Measurements from ENCODE around the gene ABTB2.

The ABTB2 gene

DNA sequence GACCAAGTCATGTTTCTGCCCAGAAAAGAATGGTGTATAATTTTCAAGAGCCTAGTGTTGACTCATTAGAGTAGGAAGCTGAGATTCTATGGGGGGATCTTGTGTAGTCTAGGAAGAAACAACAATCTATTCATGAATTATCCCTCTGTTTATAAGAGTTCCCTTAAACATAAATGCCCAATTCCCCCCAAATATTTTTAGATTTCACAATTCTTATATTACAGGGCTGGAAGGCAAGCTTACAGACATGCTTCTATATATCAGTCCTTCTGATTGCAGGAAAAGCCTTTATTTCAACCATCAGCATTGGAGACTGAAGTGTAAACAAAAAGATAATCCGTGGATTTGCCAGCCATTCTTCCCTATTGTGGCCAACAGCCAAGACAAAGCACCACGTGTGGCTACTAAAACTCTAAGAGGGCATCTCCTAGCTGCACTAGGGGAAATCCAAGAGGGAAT is 181.0 kb downstream of the ABTB2 start:
- TF ChIP-seq, protein P1, sequence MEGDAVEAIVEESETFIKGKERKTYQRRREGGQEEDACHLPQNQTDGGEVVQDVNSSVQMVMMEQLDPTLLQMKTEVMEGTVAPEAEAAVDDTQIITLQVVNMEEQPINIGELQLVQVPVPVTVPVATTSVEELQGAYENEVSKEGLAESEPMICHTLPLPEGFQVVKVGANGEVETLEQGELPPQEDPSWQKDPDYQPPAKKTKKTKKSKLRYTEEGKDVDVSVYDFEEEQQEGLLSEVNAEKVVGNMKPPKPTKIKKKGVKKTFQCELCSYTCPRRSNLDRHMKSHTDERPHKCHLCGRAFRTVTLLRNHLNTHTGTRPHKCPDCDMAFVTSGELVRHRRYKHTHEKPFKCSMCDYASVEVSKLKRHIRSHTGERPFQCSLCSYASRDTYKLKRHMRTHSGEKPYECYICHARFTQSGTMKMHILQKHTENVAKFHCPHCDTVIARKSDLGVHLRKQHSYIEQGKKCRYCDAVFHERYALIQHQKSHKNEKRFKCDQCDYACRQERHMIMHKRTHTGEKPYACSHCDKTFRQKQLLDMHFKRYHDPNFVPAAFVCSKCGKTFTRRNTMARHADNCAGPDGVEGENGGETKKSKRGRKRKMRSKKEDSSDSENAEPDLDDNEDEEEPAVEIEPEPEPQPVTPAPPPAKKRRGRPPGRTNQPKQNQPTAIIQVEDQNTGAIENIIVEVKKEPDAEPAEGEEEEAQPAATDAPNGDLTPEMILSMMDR (IDR thresholded peaks at IDR 0.05; ENCODE audit: low read depth, low read length), result no peak
- no peak for DNase-seq (ENCODE audit: extremely low read depth, low read depth)

DNA sequence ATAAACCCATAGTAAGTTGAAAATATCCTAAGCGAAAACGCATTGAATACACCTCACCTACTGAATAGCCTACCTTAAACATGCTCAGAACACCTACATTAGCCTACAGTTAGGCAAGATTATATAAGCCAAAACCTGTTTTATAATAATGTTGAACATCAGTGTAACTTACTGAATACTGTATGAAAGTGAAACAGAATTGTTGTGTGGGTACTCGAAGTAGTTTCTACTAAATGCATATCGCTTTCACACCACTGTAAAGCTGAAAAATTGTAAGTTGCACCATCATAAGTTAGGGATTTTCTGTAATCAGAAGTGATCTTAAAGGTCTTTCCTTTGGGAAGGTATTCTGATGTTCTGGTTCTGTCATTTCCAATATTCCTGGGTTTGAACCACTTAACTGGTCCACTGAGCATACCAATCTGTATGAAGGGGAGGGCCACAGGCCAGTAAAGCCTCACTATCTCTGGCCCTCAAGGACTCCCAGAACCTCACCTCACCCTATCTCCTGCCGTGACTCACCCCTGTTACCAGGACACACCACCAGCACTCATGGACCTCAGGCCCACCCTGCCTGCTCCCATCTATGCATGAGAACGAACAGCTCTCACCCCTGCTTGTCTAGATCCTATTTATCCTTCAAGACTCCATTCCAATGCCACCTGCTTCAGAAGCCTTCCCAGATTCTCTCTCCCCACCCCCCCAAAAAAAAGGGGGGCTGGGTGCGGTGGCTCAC is 182.4 kb downstream of the ABTB2 start:
- TF ChIP-seq, protein P1 (IDR thresholded peaks at IDR 0.05; ENCODE audit: low read depth, low read length), result no peak
- no peak for DNase-seq (ENCODE audit: extremely low read depth, low read depth)

DNA sequence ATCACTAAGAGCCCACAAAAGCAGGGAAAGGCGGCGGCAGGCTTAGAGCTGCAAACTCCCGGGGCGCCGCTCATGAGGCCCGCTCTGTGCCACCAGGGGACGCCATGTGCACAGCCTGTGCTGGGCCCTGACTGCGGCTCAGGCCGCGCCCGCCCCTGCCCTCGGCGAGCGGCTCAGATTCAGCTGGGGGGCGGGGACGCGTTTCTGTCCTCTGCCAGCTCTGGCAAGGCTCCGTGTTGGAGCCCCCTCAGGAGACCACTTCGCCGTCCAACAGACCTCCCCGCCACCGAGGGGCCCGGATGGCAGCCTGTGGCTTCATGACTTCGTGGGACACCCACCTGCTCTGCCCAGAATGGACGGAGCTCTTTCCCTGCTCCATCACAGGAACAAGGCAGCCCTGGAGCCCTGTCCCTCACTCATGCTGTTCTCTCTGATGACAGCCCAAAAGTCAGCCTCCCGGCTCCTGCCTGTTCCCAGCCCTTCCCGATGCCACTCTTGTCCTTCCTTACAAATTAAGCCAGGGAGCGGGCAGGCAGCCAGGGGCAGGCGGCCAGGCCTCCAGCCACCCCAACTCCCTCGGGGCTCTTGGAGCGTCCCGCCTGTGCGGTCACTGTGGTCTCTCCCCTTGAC is 183.3 kb downstream of the ABTB2 start:
- DNase-seq (ENCODE audit: extremely low read depth, low read depth), result no peak

DNA sequence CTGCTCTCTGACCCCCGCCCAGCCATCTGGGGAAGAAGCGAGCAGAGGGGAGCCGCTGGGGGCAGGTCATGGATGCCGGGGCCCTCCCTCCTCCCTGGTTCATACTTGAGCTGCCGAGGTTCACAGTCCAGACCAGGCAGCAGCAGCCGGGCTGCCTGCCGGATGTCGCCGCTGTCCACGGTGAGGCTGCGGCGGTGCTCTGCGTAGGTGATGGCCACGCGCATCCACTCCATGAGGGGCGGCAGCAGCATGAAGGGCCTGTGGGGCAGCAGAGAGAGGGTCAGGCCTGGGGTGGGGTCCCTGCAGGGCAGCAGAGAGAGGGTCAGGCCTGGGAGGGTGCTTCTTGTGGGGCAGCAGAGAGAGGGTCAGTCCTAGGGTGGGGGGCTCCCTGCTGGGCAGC is 184.8 kb downstream of the ABTB2 start:
- TF ChIP-seq, protein P1 (IDR thresholded peaks at IDR 0.05; ENCODE audit: low read depth, low read length), result no peak

More for the DNA sequence above, 183.3 kb downstream of the ABTB2 start:
- TF ChIP-seq, protein P1 (IDR thresholded peaks at IDR 0.05; ENCODE audit: low read depth, low read length), result peak; percentile 95

DNA sequence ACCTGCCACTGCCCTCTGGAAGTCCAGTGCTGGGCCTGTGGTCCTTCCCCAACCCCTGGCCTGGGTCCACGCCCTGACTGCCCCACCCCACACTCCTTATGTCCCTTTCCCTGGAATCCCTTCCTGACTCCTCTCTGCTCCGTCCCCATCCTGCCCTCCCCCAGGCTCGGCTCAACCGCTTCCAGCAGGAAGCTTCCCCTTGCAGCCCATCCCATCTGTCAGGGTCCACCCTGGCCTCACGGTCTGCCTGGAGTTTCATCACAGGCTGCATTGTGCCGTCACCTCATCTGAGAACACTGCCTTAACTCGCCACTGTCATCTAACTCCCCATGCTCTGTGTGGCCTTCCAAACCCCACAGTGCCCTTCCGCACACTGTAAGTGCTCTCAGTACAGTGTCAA is 188.1 kb downstream of the ABTB2 start:
- DNase-seq (ENCODE audit: extremely low read depth, low read depth), result no peak
- TF ChIP-seq, protein P1 (IDR thresholded peaks at IDR 0.05; ENCODE audit: low read depth, low read length), result no peak

More for the DNA sequence above, 184.8 kb downstream of the ABTB2 start:
- DNase-seq (ENCODE audit: extremely low read depth, low read depth), result no peak

DNA sequence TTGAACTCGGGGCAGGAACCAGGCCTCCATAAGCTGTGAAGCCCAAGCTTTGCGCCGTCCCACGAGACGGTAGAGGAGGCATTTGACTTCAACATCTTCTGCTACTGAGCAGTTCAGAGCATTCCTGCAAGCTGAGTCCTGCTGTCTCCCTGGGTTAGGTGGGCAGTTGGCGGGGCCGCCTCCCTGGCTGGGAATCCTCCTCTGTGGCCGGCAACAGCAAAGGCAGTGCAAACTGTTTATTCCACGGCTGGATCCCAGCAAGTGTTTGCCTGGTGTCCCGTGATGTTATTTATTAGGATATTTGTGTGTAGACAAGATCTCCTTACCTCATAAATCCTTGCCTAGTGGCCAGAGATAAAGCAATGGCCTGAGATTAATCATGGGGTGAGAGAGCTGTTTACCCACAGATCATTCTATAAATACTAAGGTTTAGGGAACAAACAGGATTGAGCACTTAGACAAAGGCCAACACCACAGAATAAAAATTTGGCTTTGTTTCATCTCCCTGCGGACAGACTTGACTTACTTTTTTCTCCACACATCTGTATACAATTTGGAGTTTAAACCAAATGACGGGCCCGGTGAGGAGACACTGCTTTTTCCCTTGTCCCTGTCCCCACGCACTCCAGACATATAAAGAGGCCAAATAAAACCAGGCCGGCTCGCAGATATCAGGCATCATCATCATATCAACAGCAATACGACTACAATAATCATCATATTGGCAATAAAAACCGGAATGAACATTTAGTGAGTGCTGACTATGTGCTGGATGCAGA is 189.0 kb downstream of the ABTB2 start:
- TF ChIP-seq, protein P1 (IDR thresholded peaks at IDR 0.05; ENCODE audit: low read depth, low read length), result no peak

More for the DNA sequence above, 189.0 kb downstream of the ABTB2 start:
- no peak for DNase-seq (ENCODE audit: extremely low read depth, low read depth)

Measured in AG09319 (cell line).